Right kidney (tissue), 1 donor: ENCODE results near the gene CFAP119.

Experiments used
- DNase-seq: peaks from one replicate; pipeline ENCODE4 v3.0.0-alpha.2; 2016

Gene CFAP119

GRCh38 chr16:30782486-30783279, 20.8 kb upstream of the CFAP119 start:
- DNase-seq: no peak

- no peak for DNase-seq
Measured at GRCh38 chr16:30780549-30780948, 18.7 kb upstream of the CFAP119 start.

GRCh38 chr16:30780021-30780420, 18.2 kb upstream of the CFAP119 start:
- DNase-seq: no peak

- DNase-seq: no peak
Measured at GRCh38 chr16:30779596-30779995, 17.7 kb upstream of the CFAP119 start.

GRCh38 chr16:30778549-30779244, 16.8 kb upstream of the CFAP119 start:
- peak; percentile 13 for DNase-seq

- no peak for DNase-seq
Measured at GRCh38 chr16:30777591-30778297, 15.9 kb upstream of the CFAP119 start.

- peak; percentile 90 for DNase-seq
Measured at GRCh38 chr16:30775392-30776188, 13.7 kb upstream of the CFAP119 start.

GRCh38 chr16:30775131-30775391, 13.2 kb upstream of the CFAP119 start:
- DNase-seq: no peak

GRCh38 chr16:30774367-30775130, 12.7 kb upstream of the CFAP119 start:
- no peak for DNase-seq

GRCh38 chr16:30773826-30774225, 12.0 kb upstream of the CFAP119 start:
- no peak for DNase-seq

- no peak for DNase-seq
Measured at GRCh38 chr16:30771726-30772125, 9.9 kb upstream of the CFAP119 start.

- DNase-seq: no peak
Measured at GRCh38 chr16:30769379-30770089, 7.7 kb upstream of the CFAP119 start.

GRCh38 chr16:30768583-30769181, 6.8 kb upstream of the CFAP119 start:
- no peak for DNase-seq

GRCh38 chr16:30767767-30768465, 6.1 kb upstream of the CFAP119 start:
- no peak for DNase-seq

GRCh38 chr16:30766933-30767284, 5.0 kb upstream of the CFAP119 start:
- DNase-seq: no peak

- DNase-seq: no peak
Measured at GRCh38 chr16:30766206-30766932, 4.5 kb upstream of the CFAP119 start.

- no peak for DNase-seq
Measured at GRCh38 chr16:30764816-30765465, 3.1 kb upstream of the CFAP119 start.

GRCh38 chr16:30764086-30764485, 2.2 kb upstream of the CFAP119 start:
- no peak for DNase-seq
